HepG2 (cell line): ENCODE measurements around the gene B3GNT2. TPM values are rescaled to one million over a fixed set of nuclear protein-coding genes. Genes with fewer than 3 reads are reported as not detected.

ENCODE experiments used
- AGO2 ChIP-seq: fragments of 200-400 bp; formaldehyde crosslinking; optimal IDR thresholded peaks from 2 replicates; pipeline ENCODE3; 2017; ENCODE audit warnings: mild to moderate bottlenecking, low read depth, low read length, moderate library complexity
- ARNT ChIP-seq: fragments of 450-650 bp; IDR thresholded peaks from 2 replicates; pipeline ENCODE4 v1.6.1; 2017
- FOXJ3 ChIP-seq: sonication (generic); formaldehyde crosslinking; IDR thresholded peaks from 2 replicates; pipeline ENCODE4 v1.4.0; 2020; ENCODE audit warnings: missing genetic modification reagents, mild to moderate bottlenecking, borderline replicate concordance
- MTA1 ChIP-seq: sonication (generic); formaldehyde crosslinking; IDR thresholded peaks from 2 replicates; pipeline ENCODE4 v1.4.0; 2020; ENCODE audit warnings: missing genetic modification reagents, mild to moderate bottlenecking, borderline replicate concordance
- POLR2AphosphoS2 ChIP-seq: IDR thresholded peaks from 2 replicates; pipeline ENCODE4 v1.6.1; 2011; ENCODE audit warnings: low read depth, low read length, improper control_type of control experiment
- TEAD2 ChIP-seq: sonication (generic); formaldehyde crosslinking; IDR thresholded peaks from 2 replicates; pipeline ENCODE4 v1.9.0; 2021; ENCODE audit warnings: missing genetic modification reagents
- ZFX ChIP-seq: sonication (generic); formaldehyde crosslinking; IDR thresholded peaks from 2 replicates; pipeline ENCODE4 v1.4.0; 2020; ENCODE audit warnings: mild to moderate bottlenecking, low read depth, missing genetic modification reagents, moderate library complexity
- ZKSCAN8 ChIP-seq: IDR thresholded peaks from 2 replicates; pipeline ENCODE4 v1.6.1; 2016; ENCODE audit warnings: borderline replicate concordance, missing genetic modification reagents, missing compliant biosample characterization
- ZNF10 ChIP-seq: sonication (generic); formaldehyde crosslinking; IDR thresholded peaks from 2 replicates; pipeline ENCODE4 v1.4.0; 2020; ENCODE audit warnings: mild to moderate bottlenecking, low read depth, missing genetic modification reagents, borderline replicate concordance
- ZNF230 ChIP-seq: sonication (generic); formaldehyde crosslinking; IDR thresholded peaks from 2 replicates; pipeline ENCODE4 v1.4.0; 2020; ENCODE audit warnings: mild to moderate bottlenecking, missing genetic modification reagents
- ZNF235 ChIP-seq: sonication (generic); formaldehyde crosslinking; IDR thresholded peaks from 2 replicates; pipeline ENCODE4 v1.8.1; 2023; ENCODE audit warnings: mild to moderate bottlenecking, missing genetic modification reagents, borderline replicate concordance
- ZNF510 ChIP-seq: sonication (generic); formaldehyde crosslinking; IDR thresholded peaks from 2 replicates; pipeline ENCODE4 v1.4.0; 2020; ENCODE audit warnings: low read depth, mild to moderate bottlenecking, missing genetic modification reagents
- ZNF772 ChIP-seq: sonication (generic); formaldehyde crosslinking; IDR thresholded peaks from 2 replicates; pipeline ENCODE4 v1.5.0; 2020; ENCODE audit warnings: mild to moderate bottlenecking, missing genetic modification reagents
- ZNF83 ChIP-seq: sonication (generic); formaldehyde crosslinking; IDR thresholded peaks from 2 replicates; pipeline ENCODE4 v1.4.0; 2020; ENCODE audit warnings: missing genetic modification reagents, mild to moderate bottlenecking, borderline replicate concordance
- polyA plus RNA-seq, 8 experiments: library from polyadenylated mRNA; depleted of rRNA in 3 of 8; stranded (reverse) in 7 of 8; unstranded in 1 of 8; fragments of >200 nt; fragmentation: Illumina TruSeq in 4 of 8; extraction: Trizol in 4 of 8; gene quantifications; 2 replicates each; pipeline versions ENCODE4 v1.2.1 to v1.2.3, GENCODE V29; 2011 to 2016; ENCODE audit warnings: low read depth in 4 of 8, missing spikeins in 1 of 8, mixed read lengths in 1 of 8; ENCODE audit not compliant: insufficient read depth in 1 of 8
- total RNA-seq, 5 experiments: library from RNA; depleted of rRNA; stranded (reverse); fragments of >200 nt; fragmentation: Illumina TruSeq; extraction: Trizol; gene quantifications; 2 replicates each; pipeline ENCODE4 v1.2.3, GENCODE V29; 2016; ENCODE audit warnings: low read depth in 1 of 5
- TF ChIP-seq, protein P1 (sequence below): sonication (generic); formaldehyde crosslinking; IDR thresholded peaks from 2 replicates; pipeline ENCODE4 v1.9.0; 2021; ENCODE audit warnings: mild to moderate bottlenecking, missing genetic modification reagents
- TF ChIP-seq, protein P2 (sequence below): sonication (generic); formaldehyde crosslinking; IDR thresholded peaks from 2 replicates; pipeline ENCODE4 v1.8.0; 2022; ENCODE audit warnings: low read depth, missing genetic modification reagents
- TF ChIP-seq, protein P3 (sequence below): sonication (generic); formaldehyde crosslinking; IDR thresholded peaks from 2 replicates; pipeline ENCODE4 v1.4.0; 2020; ENCODE audit warnings: missing genetic modification reagents, borderline replicate concordance
- TF ChIP-seq, protein P4 (sequence below): sonication (generic); formaldehyde crosslinking; IDR thresholded peaks from 2 replicates; pipeline ENCODE4 v1.5.1; 2020; ENCODE audit warnings: missing genetic modification reagents, mild to moderate bottlenecking, borderline replicate concordance

Gene B3GNT2
- total and polyA plus RNA-seq, 2 of the 13 experiments (the other 11 are each of a cell fraction or from before 2014, with no cell fraction given): 26.3 to 28.5 TPM

DNA sequence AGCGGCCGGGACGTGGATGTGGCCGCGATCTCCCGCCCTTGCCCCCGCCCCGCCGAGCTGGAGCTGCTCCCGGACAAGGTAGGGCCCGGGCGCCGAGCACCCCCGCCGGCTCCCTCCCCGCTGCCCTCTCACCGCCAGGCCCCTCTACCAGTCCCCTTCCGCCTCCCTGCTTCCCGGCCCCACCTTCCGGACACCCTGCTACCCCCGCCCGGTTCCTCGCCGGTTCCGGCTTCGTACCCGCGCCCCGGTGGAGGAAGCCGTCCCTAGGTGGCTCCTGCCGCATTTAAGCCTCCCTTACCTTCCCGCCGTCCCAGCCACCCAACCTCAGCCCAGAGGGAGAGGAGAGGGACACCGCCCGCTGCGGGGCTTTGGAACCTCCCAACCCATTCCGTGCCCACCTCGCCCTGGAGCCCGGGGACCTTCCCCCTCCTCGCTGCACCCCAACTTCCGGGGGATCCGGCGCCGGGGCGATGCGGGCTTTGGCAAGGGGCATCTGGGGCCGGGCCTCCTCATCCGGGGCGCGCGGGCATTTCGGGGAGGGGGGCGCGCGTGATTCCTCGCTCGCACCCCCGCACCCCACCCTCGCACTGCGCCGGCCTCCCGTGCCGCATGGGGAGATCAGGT, 475 bp downstream of the B3GNT2 start (continued):
- TF ChIP-seq, protein P1, sequence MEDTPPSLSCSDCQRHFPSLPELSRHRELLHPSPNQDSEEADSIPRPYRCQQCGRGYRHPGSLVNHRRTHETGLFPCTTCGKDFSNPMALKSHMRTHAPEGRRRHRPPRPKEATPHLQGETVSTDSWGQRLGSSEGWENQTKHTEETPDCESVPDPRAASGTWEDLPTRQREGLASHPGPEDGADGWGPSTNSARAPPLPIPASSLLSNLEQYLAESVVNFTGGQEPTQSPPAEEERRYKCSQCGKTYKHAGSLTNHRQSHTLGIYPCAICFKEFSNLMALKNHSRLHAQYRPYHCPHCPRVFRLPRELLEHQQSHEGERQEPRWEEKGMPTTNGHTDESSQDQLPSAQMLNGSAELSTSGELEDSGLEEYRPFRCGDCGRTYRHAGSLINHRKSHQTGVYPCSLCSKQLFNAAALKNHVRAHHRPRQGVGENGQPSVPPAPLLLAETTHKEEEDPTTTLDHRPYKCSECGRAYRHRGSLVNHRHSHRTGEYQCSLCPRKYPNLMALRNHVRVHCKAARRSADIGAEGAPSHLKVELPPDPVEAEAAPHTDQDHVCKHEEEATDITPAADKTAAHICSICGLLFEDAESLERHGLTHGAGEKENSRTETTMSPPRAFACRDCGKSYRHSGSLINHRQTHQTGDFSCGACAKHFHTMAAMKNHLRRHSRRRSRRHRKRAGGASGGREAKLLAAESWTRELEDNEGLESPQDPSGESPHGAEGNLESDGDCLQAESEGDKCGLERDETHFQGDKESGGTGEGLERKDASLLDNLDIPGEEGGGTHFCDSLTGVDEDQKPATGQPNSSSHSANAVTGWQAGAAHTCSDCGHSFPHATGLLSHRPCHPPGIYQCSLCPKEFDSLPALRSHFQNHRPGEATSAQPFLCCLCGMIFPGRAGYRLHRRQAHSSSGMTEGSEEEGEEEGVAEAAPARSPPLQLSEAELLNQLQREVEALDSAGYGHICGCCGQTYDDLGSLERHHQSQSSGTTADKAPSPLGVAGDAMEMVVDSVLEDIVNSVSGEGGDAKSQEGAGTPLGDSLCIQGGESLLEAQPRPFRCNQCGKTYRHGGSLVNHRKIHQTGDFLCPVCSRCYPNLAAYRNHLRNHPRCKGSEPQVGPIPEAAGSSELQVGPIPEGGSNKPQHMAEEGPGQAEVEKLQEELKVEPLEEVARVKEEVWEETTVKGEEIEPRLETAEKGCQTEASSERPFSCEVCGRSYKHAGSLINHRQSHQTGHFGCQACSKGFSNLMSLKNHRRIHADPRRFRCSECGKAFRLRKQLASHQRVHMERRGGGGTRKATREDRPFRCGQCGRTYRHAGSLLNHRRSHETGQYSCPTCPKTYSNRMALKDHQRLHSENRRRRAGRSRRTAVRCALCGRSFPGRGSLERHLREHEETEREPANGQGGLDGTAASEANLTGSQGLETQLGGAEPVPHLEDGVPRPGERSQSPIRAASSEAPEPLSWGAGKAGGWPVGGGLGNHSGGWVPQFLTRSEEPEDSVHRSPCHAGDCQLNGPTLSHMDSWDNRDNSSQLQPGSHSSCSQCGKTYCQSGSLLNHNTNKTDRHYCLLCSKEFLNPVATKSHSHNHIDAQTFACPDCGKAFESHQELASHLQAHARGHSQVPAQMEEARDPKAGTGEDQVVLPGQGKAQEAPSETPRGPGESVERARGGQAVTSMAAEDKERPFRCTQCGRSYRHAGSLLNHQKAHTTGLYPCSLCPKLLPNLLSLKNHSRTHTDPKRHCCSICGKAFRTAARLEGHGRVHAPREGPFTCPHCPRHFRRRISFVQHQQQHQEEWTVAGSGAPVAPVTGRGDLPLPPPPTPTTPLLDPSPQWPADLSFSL (CRISPR knock-in tag): no peak
- TF ChIP-seq ZNF510 (0 out of 2 replicates have a peak, but pooled peaks have one; percentile 18), ZNF772 (peak; percentile 75), ZNF235 (CRISPR knock-in tag) (peak; percentile 58; the same call in 1 of the 2 replicates), AGO2 (peak; percentile 91), FOXJ3 (CRISPR knock-in tag) (no peak), ZNF10 (no peak), ZNF83 (CRISPR knock-in tag) (peak; percentile 20; the same call in 1 of the 2 replicates), TEAD2 (CRISPR knock-in tag) (no peak), ARNT (no peak), POLR2AphosphoS2 (no peak), ZFX (CRISPR knock-in tag) (peak; percentile 36), MTA1 (CRISPR knock-in tag) (peak; percentile 87; the same call in 1 of the 2 replicates), ZKSCAN8 (CRISPR knock-in tag) (peak; percentile 37; the same call in 1 of the 2 replicates), ZNF230 (peak; percentile 70; the same call in 1 of the 2 replicates)
- TF ChIP-seq, protein P2, sequence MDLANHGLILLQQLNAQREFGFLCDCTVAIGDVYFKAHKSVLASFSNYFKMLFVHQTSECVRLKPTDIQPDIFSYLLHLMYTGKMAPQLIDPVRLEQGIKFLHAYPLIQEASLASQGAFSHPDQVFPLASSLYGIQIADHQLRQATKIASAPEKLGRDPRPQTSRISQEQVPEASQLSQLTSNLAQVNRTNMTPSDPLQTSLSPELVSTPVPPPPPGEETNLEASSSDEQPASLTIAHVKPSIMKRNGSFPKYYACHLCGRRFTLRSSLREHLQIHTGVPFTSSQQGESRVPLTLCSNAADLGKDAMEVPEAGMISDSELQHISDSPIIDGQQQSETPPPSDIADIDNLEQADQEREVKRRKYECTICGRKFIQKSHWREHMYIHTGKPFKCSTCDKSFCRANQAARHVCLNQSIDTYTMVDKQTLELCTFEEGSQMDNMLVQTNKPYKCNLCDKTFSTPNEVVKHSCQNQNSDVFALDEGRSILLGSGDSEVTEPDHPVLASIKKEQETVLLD (CRISPR knock-in tag): peak; percentile 83
- TF ChIP-seq, protein P3, sequence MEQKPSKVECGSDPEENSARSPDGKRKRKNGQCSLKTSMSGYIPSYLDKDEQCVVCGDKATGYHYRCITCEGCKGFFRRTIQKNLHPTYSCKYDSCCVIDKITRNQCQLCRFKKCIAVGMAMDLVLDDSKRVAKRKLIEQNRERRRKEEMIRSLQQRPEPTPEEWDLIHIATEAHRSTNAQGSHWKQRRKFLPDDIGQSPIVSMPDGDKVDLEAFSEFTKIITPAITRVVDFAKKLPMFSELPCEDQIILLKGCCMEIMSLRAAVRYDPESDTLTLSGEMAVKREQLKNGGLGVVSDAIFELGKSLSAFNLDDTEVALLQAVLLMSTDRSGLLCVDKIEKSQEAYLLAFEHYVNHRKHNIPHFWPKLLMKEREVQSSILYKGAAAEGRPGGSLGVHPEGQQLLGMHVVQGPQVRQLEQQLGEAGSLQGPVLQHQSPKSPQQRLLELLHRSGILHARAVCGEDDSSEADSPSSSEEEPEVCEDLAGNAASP: no peak
- TF ChIP-seq, protein P4, sequence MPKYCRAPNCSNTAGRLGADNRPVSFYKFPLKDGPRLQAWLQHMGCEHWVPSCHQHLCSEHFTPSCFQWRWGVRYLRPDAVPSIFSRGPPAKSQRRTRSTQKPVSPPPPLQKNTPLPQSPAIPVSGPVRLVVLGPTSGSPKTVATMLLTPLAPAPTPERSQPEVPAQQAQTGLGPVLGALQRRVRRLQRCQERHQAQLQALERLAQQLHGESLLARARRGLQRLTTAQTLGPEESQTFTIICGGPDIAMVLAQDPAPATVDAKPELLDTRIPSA (CRISPR knock-in tag): 0 out of 2 replicates have a peak, but pooled peaks have one; percentile 43
